ENCODE measurements around the gene IRAK3.
"Not testable (repeated sequence)": the region's sequence is repeated elsewhere in the genome, so short reads cannot be mapped to it uniquely, and the experiment has no call there.

Gene IRAK3

DNA sequence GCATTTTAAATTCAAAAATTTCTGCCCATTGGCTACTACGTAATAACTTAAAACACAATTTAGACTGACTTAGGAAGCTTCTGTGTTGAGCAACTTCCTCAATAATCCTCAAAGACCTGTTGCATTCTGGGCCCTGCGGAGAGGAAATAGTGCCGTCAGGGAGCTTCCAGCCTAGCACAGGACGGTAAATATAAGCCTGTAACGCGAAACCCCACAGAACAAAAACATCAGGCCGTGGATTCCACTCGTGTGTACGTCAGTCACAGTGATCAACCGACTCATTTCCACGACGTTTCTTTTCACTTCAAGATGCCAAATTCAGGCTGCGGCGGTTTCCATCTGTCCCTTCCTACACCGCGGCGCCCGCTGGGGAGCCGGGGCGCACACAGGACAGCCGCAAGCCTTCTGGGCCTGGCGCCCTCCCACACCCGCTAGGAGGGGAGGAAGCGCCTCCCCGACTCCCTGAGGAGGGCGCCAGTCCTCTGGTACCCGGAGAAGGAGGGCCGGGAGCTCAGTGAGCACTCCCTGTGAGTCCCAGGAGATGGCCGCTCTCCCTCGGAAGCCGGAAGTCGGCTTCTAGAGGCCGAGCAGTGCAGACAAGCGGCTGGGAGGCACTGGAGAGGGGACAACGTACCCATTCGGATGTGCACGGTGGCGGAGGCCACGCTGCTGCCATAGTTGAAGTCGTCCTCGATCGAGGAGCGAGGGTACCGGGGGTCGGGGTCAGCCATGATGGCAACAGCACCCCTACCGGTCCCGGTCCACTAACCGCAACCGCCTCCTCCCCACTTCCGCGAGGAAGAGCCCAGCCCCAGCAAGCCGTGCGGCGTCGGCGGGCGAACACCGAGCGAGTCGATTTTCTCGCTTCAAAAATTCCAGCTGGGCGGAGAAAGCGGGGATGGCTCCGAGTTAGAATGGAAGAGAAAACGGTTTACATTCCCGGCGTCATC lies 19.5 kb upstream of the IRAK3 start, which contains the start of gene TMBIM4:
TMBIM4 (minus strand) TSS at position 776 of the 950 bp plus-strand sequence; CDS start at position 731, 45 bp downstream.
- peak; percentile 84 for DNase-seq (ENCODE audit: low read depth)
- H3K4me3 ChIP-seq (ENCODE audit: low read depth, low read length) = peak within 1 kb of the TSS; percentile 82

GRCh38 chr12:66170606-66171005 lies 18.4 kb upstream of the IRAK3 start:
- no peak overlapping the region for H3K4me3 ChIP-seq (ENCODE audit: low read depth, low read length)
- DNase-seq (ENCODE audit: low read depth) = no peak

GRCh38 chr12:66174391-66175325 lies 14.4 kb upstream of the IRAK3 start:
- H3K4me3 ChIP-seq (ENCODE audit: low read depth, low read length); DNase-seq (ENCODE audit: low read depth): not testable (repeated sequence)

DNA sequence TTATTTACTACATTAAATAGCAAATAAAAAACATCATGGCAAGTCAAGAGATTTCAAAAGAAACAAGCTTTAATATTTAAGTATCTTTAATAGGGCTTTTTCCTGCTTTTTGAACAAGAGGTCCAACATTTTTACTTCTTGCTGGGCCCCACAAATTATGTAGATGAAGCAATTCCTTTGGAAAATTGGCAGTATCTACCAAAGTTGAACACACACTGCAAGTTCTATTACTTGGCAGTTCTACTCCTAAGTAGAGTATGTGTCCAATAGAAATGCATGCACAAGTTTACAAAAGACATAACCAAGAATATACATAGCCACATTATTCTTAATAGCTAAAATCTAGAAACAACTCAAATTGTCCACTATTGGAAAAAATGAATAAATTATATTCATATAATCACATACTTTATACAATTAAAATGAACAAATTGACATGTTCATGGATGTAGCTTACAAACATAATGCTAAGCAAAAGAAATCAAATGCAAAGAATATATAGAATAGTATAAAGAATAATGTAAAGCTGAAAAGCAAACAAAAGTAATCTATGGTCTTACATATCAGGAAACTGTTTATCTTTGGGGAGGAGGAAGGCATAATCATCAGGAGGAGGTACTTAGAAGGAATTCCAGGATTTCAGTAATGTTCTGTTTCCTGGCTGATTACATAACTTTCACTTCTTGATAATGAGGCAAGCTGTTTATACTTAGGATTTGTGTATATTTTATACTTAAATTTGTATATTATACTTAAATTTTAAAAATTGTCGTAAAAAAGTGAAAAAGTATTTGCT lies 12.7 kb upstream of the IRAK3 start:
- H3K4me3 ChIP-seq (ENCODE audit: low read depth, low read length) = no peak overlapping the region
- no peak for DNase-seq (ENCODE audit: low read depth)

DNA sequence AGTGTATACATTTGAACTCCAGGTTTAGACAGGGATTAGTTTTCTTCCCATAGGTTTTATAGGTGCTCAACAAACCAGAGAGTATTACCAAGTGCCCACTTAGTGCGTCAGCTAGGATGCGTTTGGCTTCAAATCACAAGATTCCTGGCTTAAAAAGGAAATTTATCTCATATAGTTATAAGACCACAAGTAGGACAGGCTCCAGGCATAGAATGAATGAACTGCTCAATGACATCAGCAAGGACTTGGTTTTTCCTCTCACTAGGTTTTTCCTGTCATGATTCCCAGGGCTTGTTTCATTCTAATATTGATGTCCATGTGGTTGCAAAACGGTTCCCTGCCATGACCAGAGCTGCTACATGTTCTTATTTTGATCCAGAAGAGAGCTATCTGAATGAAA lies 6.1 kb upstream of the IRAK3 start:
- no peak for DNase-seq (ENCODE audit: low read depth)
- no peak overlapping the region for H3K4me3 ChIP-seq (ENCODE audit: low read depth, low read length)

DNA sequence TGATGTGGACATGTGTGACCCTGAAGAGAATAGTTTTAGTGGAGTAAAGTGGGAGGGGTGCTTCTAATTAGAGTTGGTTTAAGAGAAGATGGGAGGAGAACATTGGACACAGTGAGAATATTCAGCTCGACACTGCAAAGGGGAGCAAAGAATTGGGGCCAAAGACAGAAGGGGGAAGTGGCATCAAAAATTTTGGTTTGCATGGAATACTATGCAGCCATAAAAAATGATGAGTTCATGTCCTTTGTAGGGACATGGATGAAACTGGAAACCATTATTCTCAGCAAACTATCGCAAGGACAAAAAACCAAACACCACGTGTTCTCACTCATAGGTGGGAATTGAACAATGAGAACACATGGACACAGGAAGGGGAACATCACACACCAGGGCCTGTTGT lies 4.2 kb upstream of the IRAK3 start:
- DNase-seq (ENCODE audit: low read depth) = not testable (repeated sequence)

GRCh38 chr12:66187036-66187435 lies 2.0 kb upstream of the IRAK3 start:
- H3K4me3 ChIP-seq (ENCODE audit: low read depth, low read length) = no peak overlapping the region

More for the DNA sequence above, 4.2 kb upstream of the IRAK3 start:
- not testable (repeated sequence) for H3K4me3 ChIP-seq (ENCODE audit: low read depth, low read length)

DNA sequence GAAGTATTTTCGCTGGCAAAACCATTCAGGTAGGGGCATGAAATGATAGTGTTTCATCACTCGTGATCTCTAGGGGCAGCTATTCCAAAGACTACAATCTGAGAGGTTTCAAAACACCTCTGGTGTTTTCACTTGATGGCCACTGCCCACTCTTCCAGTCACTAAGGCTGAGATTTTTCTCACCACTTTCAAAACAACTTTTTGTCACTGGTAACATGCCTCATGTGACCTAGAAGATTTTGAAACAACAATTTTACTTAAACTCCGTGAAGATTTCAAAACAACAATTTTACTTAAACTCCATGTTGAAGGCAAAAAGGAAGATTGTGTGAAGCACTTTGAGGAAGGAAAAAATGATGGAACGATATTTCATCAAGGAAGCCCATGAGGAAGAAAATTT lies 1.2 kb upstream of the IRAK3 start:
- no peak for DNase-seq (ENCODE audit: low read depth)
- no peak overlapping the region for H3K4me3 ChIP-seq (ENCODE audit: low read depth, low read length)

More at GRCh38 chr12:66187036-66187435, 2.0 kb upstream of the IRAK3 start:
- DNase-seq (ENCODE audit: low read depth) = no peak

- peak overlapping the region; percentile 55 for H3K4me3 ChIP-seq (ENCODE audit: low read depth, low read length)
- no peak for DNase-seq (ENCODE audit: low read depth)
These were observed 451 bp downstream of the IRAK3 start for GRCh38 chr12:66189486-66189843.

GRCh38 chr12:66189889-66190288 lies 875 bp downstream of the IRAK3 start:
- DNase-seq (ENCODE audit: low read depth) = no peak
- H3K4me3 ChIP-seq (ENCODE audit: low read depth, low read length) = peak overlapping the region; percentile 55

DNA sequence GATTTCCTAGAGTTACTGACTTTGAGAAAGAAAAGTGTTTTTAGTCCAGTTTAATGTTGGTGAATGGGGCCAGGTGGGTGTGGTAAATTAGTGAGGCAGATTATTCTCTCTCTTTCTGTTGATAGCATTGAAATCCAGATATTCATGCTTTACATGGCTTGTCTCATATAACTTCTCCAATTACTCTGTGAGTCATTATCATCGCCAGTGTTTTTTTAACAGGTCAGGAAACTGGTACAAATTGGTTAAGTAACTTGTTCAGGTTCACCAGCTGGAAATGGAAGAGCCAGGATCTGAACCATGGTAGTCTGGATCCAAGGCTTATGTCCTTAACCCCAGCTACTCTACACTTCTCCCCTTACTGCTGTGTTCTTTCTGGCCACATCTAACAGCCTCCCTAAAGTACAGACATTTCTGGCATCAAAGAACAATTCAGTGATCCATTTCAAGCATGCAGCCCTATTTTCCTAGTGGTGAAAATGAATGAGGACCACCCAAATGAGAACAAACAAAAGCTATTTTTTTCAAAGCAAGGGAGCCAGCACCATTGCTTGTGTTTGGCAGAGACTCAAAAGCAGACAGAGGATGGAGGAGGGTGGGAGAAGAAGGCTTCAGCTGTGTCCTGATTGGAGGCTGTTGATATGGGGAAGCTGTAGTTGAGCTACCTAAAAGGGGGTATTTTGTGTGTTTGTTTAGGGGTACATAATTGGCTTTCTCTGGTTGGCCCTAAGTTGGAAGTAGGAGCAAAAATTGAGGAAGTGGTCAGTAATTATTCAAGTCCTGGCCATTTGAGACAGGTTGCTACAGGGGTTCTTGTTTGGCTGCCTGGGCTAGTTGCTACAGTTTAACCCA lies 1.7 kb downstream of the IRAK3 start:
- peak; percentile 11 for DNase-seq (ENCODE audit: low read depth)
- no peak overlapping the region for H3K4me3 ChIP-seq (ENCODE audit: low read depth, low read length)

- DNase-seq (ENCODE audit: low read depth) = no peak
These were observed 2.6 kb downstream of the IRAK3 start for GRCh38 chr12:66191547-66192126.

DNA sequence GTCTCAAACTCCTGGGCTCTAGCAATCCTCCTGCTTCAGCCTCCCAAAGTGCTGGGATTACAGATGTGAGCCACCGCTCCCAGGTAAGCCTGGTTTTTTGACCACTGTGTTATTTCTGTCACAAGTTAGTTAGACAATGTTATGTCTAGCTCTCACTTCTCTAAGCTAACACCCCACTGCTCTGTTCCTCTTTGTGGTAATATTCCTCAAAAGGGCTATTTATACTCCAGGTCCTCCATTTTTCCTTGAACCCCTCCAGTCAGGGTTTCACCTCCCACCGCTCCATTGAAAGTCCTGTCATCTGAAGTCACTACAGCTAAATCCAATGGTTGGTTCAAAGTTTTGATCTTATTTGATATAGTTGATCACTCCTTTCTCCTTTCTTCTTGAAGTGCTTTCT lies 5.1 kb downstream of the IRAK3 start:
- DNase-seq (ENCODE audit: low read depth) = no peak
- H3K4me3 ChIP-seq (ENCODE audit: low read depth, low read length) = no peak overlapping the region

More at GRCh38 chr12:66191547-66192126, 2.6 kb downstream of the IRAK3 start:
- H3K4me3 ChIP-seq (ENCODE audit: low read depth, low read length) = no peak overlapping the region

DNA sequence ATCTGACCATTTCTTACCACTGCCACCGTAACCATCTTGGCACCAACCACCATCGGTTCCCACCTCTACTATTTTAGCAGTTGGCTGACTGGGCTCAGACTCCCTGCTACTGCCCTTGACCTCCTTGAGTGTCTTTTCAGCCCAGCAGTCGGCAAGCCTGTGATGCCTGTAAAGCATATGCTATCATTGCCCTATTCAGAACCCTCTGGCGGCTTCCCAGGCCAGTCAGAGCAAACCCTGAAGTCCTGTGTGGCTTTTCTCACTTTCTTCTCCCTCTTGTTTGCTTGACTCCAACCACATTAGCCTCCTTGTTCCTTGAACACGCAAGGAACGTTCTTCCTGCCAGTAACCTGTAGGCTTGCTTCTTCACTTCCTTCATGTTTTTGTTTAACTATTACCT lies 6.2 kb downstream of the IRAK3 start:
- no peak overlapping the region for H3K4me3 ChIP-seq (ENCODE audit: low read depth, low read length)
- no peak for DNase-seq (ENCODE audit: low read depth)

- DNase-seq (ENCODE audit: low read depth) = no peak
These were observed 7.8 kb downstream of the IRAK3 start for GRCh38 chr12:66196806-66197205.

GRCh38 chr12:66197495-66197921 lies 8.5 kb downstream of the IRAK3 start:
- DNase-seq (ENCODE audit: low read depth) = no peak
- no peak overlapping the region for H3K4me3 ChIP-seq (ENCODE audit: low read depth, low read length)

More at GRCh38 chr12:66196806-66197205, 7.8 kb downstream of the IRAK3 start:
- H3K4me3 ChIP-seq (ENCODE audit: low read depth, low read length) = no peak overlapping the region

DNA sequence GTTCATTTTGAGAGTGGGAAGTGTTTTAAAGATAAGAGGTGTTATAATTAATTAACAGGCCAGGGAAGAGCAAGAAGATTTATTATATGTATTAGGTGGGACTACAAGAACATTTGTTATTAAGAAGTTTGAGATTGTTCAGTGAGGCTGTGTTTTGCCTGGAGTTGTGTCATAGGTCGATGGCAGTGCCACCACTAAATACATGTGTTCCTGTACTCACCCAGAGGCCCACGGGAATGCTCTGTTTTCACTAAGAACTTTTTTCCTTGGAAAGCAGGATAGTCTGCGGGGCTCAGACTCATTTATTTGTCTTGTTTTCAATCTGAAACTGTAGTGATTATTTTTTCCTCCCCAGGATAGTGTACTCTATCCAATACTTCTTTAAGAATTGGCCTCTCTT lies 10.1 kb downstream of the IRAK3 start:
- no peak for DNase-seq (ENCODE audit: low read depth)
- H3K4me3 ChIP-seq (ENCODE audit: low read depth, low read length) = no peak overlapping the region

All from skeletal muscle cell (primary cell).